Activated gamma-delta T cell treated with anti-CD3 and anti-CD28 coated beads, Interleukin-2, amount 50 U/mL, for 16 hours (primary cell): ENCODE results near the gene CMTM4.

Source experiments
- DNase-seq: peaks from one replicate; pipeline ENCODE4 v3.0.0-alpha.2; 2020; ENCODE audit warnings: low read depth

The CMTM4 gene

GRCh38 chr16:66696669-66697630 is at the start of gene CMTM4:
TSS of gene CMTM4 (minus strand) at chr16:66696743. CDS start at chr16:66696525, 218 bp downstream.
- DNase-seq: peak; percentile 57

GRCh38 chr16:66746048-66746447 is 49.5 kb upstream of the CMTM4 start:
- DNase-seq: no peak

GRCh38 chr16:66741950-66742808 is 45.6 kb upstream of the CMTM4 start:
- no peak for DNase-seq

GRCh38 chr16:66741169-66741900 is 44.8 kb upstream of the CMTM4 start:
- DNase-seq: no peak

GRCh38 chr16:66740533-66740932 is 44.0 kb upstream of the CMTM4 start:
- no peak for DNase-seq

- no peak for DNase-seq
Measured at GRCh38 chr16:66740010-66740409, 43.5 kb upstream of the CMTM4 start.

GRCh38 chr16:66735891-66736290 is 39.3 kb upstream of the CMTM4 start:
- no peak for DNase-seq

GRCh38 chr16:66731101-66731500 is 34.6 kb upstream of the CMTM4 start:
- DNase-seq: no peak

GRCh38 chr16:66728804-66729203 is 32.3 kb upstream of the CMTM4 start:
- no peak for DNase-seq

- no peak for DNase-seq
Measured at GRCh38 chr16:66728117-66728787, 31.7 kb upstream of the CMTM4 start.

GRCh38 chr16:66720766-66721165 is 24.2 kb upstream of the CMTM4 start:
- DNase-seq: no peak

- DNase-seq: no peak
Measured at GRCh38 chr16:66719246-66719645, 22.7 kb upstream of the CMTM4 start.

- DNase-seq: no peak
Measured at GRCh38 chr16:66717776-66718175, 21.2 kb upstream of the CMTM4 start.

GRCh38 chr16:66717112-66717675 is 20.7 kb upstream of the CMTM4 start:
- DNase-seq: no peak

- DNase-seq: no peak
Measured at GRCh38 chr16:66714654-66715307, 18.2 kb upstream of the CMTM4 start.

GRCh38 chr16:66714062-66714461 is 17.5 kb upstream of the CMTM4 start:
- DNase-seq: no peak

- no peak for DNase-seq
Measured at GRCh38 chr16:66713076-66713475, 16.5 kb upstream of the CMTM4 start.

GRCh38 chr16:66712512-66712911 is 16.0 kb upstream of the CMTM4 start:
- DNase-seq: no peak

- no peak for DNase-seq
Measured at GRCh38 chr16:66711581-66711980, 15.0 kb upstream of the CMTM4 start.

- DNase-seq: no peak
Measured at GRCh38 chr16:66706506-66706880, 9.9 kb upstream of the CMTM4 start.
